Neural progenitor cell (in vitro differentiated cells): ENCODE results near the gene FHIP1A. TPM values are rescaled to one million over a fixed set of nuclear protein-coding genes. Genes with fewer than 3 reads are reported as not detected.

ENCODE experiments used
- DNase-seq: peaks from one replicate; pipeline ENCODE4 v3.0.0-alpha.2; 2016; ENCODE audit warnings: low spot score
- H2AFZ ChIP-seq: fragments of 200-600 bp; sonication (generic); replicated peaks from 2 replicates; pipeline ENCODE4 v1.6.1; 2016; ENCODE audit warnings: antibody characterized with exemption
- H3F3A ChIP-seq: fragments of 200-600 bp; sonication (generic); 2 replicates; pipeline ENCODE4 v1.6.1; 2016; ENCODE audit warnings: antibody characterized with exemption, low read depth
- H3K27ac ChIP-seq: fragments of 200-600 bp; sonication (generic); 2 replicates; pipeline ENCODE4 v1.5.1; 2016; ENCODE audit warnings: mild to moderate bottlenecking
- H3K27me3 ChIP-seq: fragments of 200-600 bp; sonication (generic); 2 replicates; pipeline ENCODE4 v1.6.1; 2016; ENCODE audit warnings: mild to moderate bottlenecking, moderate library complexity
- H3K36me3 ChIP-seq: fragments of 200-600 bp; sonication (generic); 2 replicates; pipeline ENCODE4 v1.5.1; 2016
- H3K4me1 ChIP-seq: fragments of 200-600 bp; sonication (generic); 2 replicates; pipeline ENCODE4 v1.6.1; 2016; ENCODE audit warnings: mixed run types
- H3K4me2 ChIP-seq: fragments of 200-600 bp; sonication (generic); 2 replicates; pipeline ENCODE4 v1.6.1; 2016
- H3K4me3 ChIP-seq: fragments of 200-600 bp; sonication (generic); 2 replicates; pipeline ENCODE4 v1.5.1; 2016
- H3K79me2 ChIP-seq: fragments of 200-600 bp; sonication (generic); 2 replicates; pipeline ENCODE4 v1.6.1; 2016; ENCODE audit warnings: low read depth
- H3K9ac ChIP-seq: fragments of 200-600 bp; sonication (generic); 2 replicates; pipeline ENCODE4 v1.6.1; 2016
- H3K9me3 ChIP-seq: fragments of 200-600 bp; sonication (generic); 2 replicates; pipeline ENCODE4 v1.5.1; 2016; ENCODE audit warnings: low read depth
- H4K20me1 ChIP-seq: fragments of 200-600 bp; sonication (generic); 2 replicates; pipeline ENCODE4 v1.6.1; 2016; ENCODE audit warnings: low read depth
- H3K27ac Mint-ChIP-seq: 3 replicates; pipeline ENCODE4 v1.8.0; 2021; ENCODE audit warnings: mixed read lengths
- H3K27me3 Mint-ChIP-seq: 2 replicates; pipeline ENCODE4 v1.8.0; 2022; ENCODE audit warnings: low read depth, mild to moderate bottlenecking, inconsistent platforms, moderate library complexity, mixed read lengths; ENCODE audit not compliant: insufficient read depth
- H3K36me3 Mint-ChIP-seq: 3 replicates; pipeline ENCODE4 v1.8.0; 2021; ENCODE audit warnings: mixed read lengths
- H3K4me1 Mint-ChIP-seq: 3 replicates; pipeline ENCODE4 v1.8.0; 2021; ENCODE audit warnings: mixed read lengths
- H3K4me3 Mint-ChIP-seq: 3 replicates; pipeline ENCODE4 v1.8.0; 2021; ENCODE audit warnings: mild to moderate bottlenecking, moderate library complexity, mixed read lengths
- H3K9me3 Mint-ChIP-seq: 3 replicates; pipeline ENCODE4 v1.8.0; 2020; ENCODE audit warnings: mixed read lengths
- EZH2 ChIP-seq: fragments of 200-600 bp; sonication (generic); IDR thresholded peaks from 2 replicates; pipeline ENCODE4 v1.6.1; 2017; ENCODE audit warnings: antibody characterized with exemption, mild to moderate bottlenecking, moderate library complexity
- EZH2phosphoT487 ChIP-seq: fragments of 200-600 bp; sonication (generic); IDR thresholded peaks from 2 replicates; pipeline ENCODE4 v1.6.1; 2017; ENCODE audit warnings: antibody characterized with exemption
- total RNA-seq: library from RNA; depleted of rRNA; stranded (reverse); fragments of >200 nt; gene quantifications from 2 replicates; pipeline ENCODE4 v1.2.3, GENCODE V29; 2015; ENCODE audit warnings: low replicate concordance
- TF ChIP-seq, protein P1 (sequence below): fragments of 200-600 bp; sonication (generic); IDR thresholded peaks from 2 replicates; pipeline ENCODE4 v1.5.1; 2017; ENCODE audit warnings: antibody characterized with exemption, mild to moderate bottlenecking

FHIP1A gene
- total RNA-seq, 1 donor from 2014 or later = 25.7 TPM

DNA sequence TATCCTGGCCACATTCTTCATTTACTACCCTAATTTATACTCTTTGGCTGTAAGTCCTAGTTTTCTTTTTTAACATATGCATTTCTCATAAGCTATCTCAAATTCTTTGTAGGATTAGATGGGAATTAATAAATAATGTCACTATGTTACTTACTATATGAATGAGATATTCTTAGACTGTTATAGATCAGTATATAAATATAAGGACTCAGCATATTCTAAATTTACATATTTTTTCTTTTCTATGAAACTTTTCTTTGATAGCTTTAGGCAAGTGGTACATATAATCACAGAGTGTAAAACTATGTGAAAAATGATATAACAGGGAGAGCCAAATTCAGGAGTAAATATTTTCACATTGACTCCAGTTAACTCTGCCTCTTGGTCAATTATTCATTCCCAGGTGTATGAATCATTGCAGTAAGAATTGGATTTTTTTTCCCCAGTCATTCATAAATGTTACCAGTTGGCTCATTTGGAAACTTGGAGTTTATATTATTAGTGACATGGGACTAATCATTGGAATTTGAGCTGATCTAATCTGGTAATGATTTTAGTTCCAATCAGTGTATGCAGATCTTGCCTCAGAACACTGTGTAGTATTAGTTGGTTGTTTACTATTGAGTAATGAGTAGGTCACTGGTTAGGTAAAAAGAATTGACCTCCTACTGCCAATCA is 25.3 kb downstream of the FHIP1A start:
- Histone ChIP-seq H4K20me1 (peaks cover 4% of the 10 kb centered on the region), H2AFZ (no peak overlapping the region), H3K9ac (no peak overlapping the region), H3K27ac (no peak overlapping the region), H3K4me3 (no peak overlapping the region), H3K4me2 (no peak overlapping the region), H3K36me3 (no peaks in the 10 kb centered on the region), H3K79me2 (no peaks in the 10 kb centered on the region), H3K27me3 (no peaks in the 10 kb centered on the region), H3K4me1 (peaks cover 21% of the 10 kb centered on the region), H3F3A (peaks cover 10% of the 10 kb centered on the region), H3K9me3 (no peaks in the 10 kb centered on the region)
- H3K27me3 Mint-ChIP-seq = no peaks in the 10 kb centered on the region
- DNase-seq = no peak
- TF ChIP-seq, protein P1, sequence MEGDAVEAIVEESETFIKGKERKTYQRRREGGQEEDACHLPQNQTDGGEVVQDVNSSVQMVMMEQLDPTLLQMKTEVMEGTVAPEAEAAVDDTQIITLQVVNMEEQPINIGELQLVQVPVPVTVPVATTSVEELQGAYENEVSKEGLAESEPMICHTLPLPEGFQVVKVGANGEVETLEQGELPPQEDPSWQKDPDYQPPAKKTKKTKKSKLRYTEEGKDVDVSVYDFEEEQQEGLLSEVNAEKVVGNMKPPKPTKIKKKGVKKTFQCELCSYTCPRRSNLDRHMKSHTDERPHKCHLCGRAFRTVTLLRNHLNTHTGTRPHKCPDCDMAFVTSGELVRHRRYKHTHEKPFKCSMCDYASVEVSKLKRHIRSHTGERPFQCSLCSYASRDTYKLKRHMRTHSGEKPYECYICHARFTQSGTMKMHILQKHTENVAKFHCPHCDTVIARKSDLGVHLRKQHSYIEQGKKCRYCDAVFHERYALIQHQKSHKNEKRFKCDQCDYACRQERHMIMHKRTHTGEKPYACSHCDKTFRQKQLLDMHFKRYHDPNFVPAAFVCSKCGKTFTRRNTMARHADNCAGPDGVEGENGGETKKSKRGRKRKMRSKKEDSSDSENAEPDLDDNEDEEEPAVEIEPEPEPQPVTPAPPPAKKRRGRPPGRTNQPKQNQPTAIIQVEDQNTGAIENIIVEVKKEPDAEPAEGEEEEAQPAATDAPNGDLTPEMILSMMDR = no peak
- TF ChIP-seq EZH2phosphoT487 = no peak
- no peak for TF ChIP-seq EZH2
- H3K4me1 Mint-ChIP-seq = no peaks in the 10 kb centered on the region
- no peak overlapping the region for H3K4me3 Mint-ChIP-seq
- H3K36me3 Mint-ChIP-seq = no peaks in the 10 kb centered on the region
- no peak overlapping the region for H3K27ac Mint-ChIP-seq
- H3K9me3 Mint-ChIP-seq = no peaks in the 10 kb centered on the region

DNA sequence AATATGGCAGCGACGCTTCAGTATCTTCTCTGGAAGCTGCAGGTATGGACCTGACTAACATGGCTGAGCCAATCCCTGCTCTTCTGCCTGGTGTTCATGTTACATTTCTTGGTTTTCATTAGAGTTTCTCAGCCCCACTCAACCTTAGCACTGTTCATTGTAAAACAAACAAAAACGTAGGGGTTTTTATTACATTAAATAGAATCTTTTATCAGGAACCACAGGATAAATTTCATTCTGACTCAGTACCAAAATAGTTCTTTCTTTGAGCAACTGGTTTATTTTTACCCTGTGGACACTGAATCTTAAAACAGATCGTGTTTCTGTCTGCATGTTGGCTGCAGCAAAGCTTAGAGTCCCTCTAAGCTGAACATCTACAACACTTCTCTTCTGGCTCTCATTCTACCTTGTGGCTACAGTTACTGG is 27.1 kb downstream of the FHIP1A start:
- no peak overlapping the region for H3K4me3 ChIP-seq
- no peak for DNase-seq
- TF ChIP-seq EZH2phosphoT487 = no peak
- TF ChIP-seq, protein P1 = no peak
- TF ChIP-seq EZH2 = no peak
- no peak overlapping the region for H2AFZ ChIP-seq
- H3K36me3 Mint-ChIP-seq = no peaks in the 10 kb centered on the region
- H3K79me2 ChIP-seq = no peaks in the 10 kb centered on the region
- H4K20me1 ChIP-seq = peaks cover 4% of the 10 kb centered on the region
- H3K9ac ChIP-seq = no peak overlapping the region
- H3K27ac Mint-ChIP-seq = no peak overlapping the region
- H3K36me3 ChIP-seq = no peaks in the 10 kb centered on the region
- no peak overlapping the region for H3K4me2 ChIP-seq
- H3K27me3 ChIP-seq = no peaks in the 10 kb centered on the region
- H3K4me3 Mint-ChIP-seq = no peak overlapping the region
- no peak overlapping the region for H3K27ac ChIP-seq
- no peaks in the 10 kb centered on the region for H3K9me3 Mint-ChIP-seq
- no peaks in the 10 kb centered on the region for H3K4me1 Mint-ChIP-seq
- H3F3A ChIP-seq = peaks cover 4% of the 10 kb centered on the region
- no peaks in the 10 kb centered on the region for H3K9me3 ChIP-seq
- peaks cover 16% of the 10 kb centered on the region for H3K4me1 ChIP-seq
- no peaks in the 10 kb centered on the region for H3K27me3 Mint-ChIP-seq

DNA sequence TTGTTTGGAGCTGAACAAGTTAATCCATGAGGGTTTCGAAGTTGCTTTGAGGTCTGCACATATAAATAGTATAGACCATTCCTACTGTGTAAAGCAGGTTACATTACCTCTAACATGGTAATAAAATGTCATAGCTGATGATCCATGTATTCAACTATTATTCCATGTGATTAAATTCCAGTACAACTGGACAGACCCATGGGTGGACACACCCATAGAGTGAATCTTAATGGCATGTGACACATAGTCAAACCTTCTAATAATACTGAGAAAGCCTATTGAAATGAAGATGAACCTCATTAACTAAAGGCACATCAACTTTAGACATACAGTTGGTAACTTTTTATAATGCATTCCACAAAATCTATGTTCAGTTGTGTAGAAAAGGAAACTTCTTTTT is 28.5 kb downstream of the FHIP1A start:
- no peaks in the 10 kb centered on the region for H3K27me3 Mint-ChIP-seq
- no peak overlapping the region for H3K27ac ChIP-seq
- H3K4me3 Mint-ChIP-seq = no peak overlapping the region
- H3K9me3 ChIP-seq = no peaks in the 10 kb centered on the region
- H3K27ac Mint-ChIP-seq = no peak overlapping the region
- no peak overlapping the region for H2AFZ ChIP-seq
- no peak overlapping the region for H3K4me2 ChIP-seq
- H3K9me3 Mint-ChIP-seq = no peaks in the 10 kb centered on the region
- H3K79me2 ChIP-seq = no peaks in the 10 kb centered on the region
- no peaks in the 10 kb centered on the region for H3K36me3 ChIP-seq
- H3F3A ChIP-seq = no peaks in the 10 kb centered on the region
- TF ChIP-seq EZH2phosphoT487 = no peak
- TF ChIP-seq EZH2 = no peak
- TF ChIP-seq, protein P1 = no peak
- no peak overlapping the region for H3K9ac ChIP-seq
- no peaks in the 10 kb centered on the region for H3K36me3 Mint-ChIP-seq
- H3K4me1 ChIP-seq = peaks cover 8% of the 10 kb centered on the region
- H3K4me1 Mint-ChIP-seq = peaks cover 11% of the 10 kb centered on the region
- no peak for DNase-seq
- no peaks in the 10 kb centered on the region for H4K20me1 ChIP-seq
- H3K27me3 ChIP-seq = no peaks in the 10 kb centered on the region
- H3K4me3 ChIP-seq = no peak overlapping the region
